GM21529 (cell line): ENCODE data around the gene ASGR1.

ENCODE experiments used
- ATAC-seq: cut with Tn5 transposase; IDR thresholded peaks from one replicate; pipeline ENCODE4 v1.9.1; 2021; ENCODE audit not compliant: unreplicated experiment

ASGR1 gene, protein sequence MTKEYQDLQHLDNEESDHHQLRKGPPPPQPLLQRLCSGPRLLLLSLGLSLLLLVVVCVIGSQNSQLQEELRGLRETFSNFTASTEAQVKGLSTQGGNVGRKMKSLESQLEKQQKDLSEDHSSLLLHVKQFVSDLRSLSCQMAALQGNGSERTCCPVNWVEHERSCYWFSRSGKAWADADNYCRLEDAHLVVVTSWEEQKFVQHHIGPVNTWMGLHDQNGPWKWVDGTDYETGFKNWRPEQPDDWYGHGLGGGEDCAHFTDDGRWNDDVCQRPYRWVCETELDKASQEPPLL

DNA sequence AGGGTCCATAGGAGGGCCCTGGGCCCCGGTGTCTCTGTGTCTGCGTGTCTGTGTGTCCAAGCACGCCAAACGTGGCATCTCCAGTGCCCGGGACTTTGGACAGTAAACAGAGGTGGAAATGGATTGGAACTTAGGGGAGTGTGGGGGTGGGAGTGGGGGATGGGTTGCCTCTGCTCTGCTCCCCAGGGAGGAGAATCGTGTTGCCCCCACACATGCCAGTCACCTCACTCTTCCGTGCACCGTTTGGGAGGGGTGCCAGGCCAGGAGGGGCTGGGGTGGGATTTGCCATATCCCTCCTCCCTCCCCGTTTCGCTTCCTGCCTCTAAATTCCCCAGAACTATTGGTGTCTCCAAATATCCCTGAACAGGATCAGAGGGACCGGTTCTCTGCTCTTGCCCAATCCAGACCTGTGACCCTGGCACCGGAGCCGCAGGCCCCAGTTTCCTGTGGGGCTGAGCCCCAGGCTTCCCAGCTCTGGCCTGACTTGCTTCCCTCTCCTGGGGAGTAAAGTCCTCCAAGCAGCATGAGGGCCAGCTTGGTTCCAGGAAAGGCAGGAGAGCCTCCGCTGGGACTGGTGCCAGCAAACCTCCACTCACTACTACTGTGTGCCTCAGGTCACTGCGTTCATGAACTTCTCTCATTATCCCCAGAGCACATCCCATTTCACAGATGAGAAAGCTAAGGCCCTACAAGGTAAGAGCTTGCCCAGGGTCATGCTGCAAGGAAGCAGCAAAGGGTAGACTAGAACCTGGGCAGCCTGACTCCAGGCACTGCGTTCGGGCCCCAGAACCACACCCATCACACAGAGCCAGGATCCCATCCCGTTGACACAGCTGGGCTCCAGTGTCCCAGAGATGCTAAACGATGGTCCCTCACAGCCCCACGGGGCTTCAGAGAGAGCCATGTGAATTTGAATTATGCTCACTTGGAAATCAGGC is at the start of gene ASGR1:
ASGR1 (minus strand) TSS at position 54 of the 938 bp plus-strand sequence. CDS start 807 bp downstream, outside the sequence.
- no peak for ATAC-seq

DNA sequence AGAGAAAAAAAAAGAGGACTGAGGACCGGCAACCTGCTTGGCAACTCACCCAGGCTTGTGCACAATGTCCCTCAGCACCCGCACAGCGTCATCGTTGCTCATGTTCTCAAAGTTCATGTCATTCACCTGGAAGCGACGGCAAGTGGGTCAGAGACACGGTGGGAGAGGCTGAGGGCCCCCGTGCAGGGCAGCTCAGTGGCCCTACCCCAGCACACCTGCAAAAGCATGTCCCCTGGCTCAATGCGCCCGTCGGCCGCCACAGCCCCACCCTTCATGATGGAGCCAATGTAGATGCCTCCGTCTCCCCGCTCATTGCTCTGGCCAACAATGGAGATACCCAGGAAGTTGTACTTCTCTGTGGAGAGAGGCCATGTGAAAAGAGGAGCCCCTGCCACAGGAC is 49.8 kb upstream of the ASGR1 start:
- ATAC-seq: no peak

GRCh38 chr17:7226721-7227710 is 47.8 kb upstream of the ASGR1 start:
- no peak for ATAC-seq

DNA sequence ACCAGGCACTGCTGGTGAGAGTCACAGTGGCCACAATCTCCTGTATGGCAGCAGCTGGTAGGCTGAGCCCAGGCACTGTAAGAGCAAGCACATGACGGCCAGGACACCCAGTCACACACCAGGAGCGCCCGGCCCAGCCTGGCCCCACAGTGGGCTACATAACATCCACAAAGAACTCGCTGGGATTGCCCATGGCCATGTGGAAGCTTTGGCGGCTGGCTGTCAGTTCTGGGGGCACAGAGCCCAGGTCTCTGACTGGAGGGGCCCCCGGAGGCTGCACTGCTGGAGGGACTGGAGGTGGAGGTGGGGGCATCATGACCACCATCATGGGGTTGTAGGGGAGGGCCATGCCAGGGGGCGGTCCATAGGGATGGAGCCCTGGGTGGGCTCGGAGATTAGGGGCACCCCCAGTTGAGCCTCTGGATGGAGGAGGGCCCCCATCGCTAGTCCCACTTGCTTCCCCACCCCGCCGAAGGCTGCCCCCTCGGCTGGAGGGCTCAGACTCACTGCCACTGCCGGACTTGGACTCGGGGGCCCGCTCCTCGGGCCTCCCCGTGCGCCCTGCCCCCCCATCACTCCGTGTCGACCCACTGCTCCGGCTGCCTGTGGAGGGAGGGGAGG is 46.7 kb upstream of the ASGR1 start:
- ATAC-seq: no peak

- ATAC-seq: no peak
Measured at GRCh38 chr17:7224661-7225111, 45.5 kb upstream of the ASGR1 start.

DNA sequence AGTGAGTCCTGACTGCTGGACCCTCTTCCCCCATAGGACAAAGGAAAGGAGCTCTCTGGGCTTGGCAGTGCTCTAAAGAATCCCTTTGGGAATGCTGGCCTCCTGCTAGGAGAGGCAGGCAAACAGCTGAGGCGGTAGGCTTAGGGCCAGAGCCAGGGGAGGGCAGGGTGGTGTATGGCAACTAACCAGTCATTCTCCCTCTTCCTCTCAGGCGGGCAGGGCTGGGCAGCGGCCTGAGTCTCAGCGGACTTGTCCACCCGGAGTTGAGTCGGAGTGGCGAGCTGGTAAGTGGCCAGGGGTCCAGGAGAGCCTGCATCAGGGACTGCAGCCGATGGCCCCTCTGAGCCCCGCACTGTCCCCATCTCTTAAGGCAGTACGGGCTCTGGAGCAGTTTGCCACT is 44.9 kb upstream of the ASGR1 start:
- ATAC-seq: no peak

- ATAC-seq: no peak
Measured at GRCh38 chr17:7223375-7223774, 44.2 kb upstream of the ASGR1 start.

DNA sequence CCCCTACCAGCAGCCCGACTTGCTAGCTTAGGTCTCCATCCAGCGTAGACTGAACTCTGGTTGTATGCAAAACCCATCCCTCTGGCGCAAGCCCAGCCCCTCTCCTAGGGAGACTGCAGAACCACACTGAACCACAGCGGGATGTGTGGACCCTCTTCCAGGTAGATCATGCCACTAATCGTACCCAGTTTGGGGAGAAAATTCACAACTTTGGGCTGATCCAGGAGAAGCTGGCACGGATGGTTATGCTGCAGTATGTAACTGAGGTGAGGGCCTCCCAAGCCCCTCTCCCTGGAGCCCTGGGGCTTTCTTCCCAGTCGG is 43.8 kb upstream of the ASGR1 start:
- ATAC-seq: no peak

DNA sequence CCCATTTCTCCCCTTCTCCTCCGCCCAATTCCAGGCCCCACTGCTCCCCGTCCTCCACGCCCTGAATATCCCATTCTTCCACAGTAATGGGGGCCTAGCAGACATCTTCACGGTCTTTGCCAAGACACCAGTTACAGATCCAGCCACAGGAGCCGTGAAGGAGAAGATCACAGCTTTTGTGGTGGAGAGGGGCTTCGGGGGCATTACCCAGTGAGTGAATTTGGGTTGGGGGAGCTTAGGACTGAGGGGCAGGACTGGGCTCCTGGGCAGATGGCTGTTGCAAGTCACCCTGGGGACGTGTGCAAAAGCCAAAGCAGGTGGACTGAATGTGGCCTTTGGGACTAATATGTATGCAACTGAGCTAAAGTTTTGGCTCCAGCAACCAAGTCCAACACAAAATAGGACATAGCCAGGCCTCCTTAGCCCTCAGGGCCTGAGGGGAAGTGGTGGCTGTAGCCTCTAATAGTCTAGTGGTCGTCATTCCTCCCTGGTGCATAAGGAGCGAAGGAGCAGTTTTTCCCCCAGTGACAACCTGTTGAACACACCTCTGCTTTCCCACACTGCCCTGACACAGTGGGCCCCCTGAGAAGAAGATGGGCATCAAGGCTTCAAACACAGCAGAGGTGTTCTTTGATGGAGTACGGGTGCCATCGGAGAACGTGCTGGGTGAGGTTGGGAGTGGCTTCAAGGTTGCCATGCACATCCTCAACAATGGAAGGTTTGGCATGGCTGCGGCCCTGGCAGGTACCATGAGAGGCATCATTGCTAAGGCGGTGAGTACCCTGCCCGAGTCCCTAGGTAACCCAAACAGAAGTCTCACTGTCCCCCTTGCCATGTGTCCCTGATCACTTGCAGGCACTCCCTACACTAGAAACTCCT is 43.2 kb upstream of the ASGR1 start:
- no peak for ATAC-seq

GRCh38 chr17:7221278-7222092 is 42.3 kb upstream of the ASGR1 start:
- no peak for ATAC-seq

DNA sequence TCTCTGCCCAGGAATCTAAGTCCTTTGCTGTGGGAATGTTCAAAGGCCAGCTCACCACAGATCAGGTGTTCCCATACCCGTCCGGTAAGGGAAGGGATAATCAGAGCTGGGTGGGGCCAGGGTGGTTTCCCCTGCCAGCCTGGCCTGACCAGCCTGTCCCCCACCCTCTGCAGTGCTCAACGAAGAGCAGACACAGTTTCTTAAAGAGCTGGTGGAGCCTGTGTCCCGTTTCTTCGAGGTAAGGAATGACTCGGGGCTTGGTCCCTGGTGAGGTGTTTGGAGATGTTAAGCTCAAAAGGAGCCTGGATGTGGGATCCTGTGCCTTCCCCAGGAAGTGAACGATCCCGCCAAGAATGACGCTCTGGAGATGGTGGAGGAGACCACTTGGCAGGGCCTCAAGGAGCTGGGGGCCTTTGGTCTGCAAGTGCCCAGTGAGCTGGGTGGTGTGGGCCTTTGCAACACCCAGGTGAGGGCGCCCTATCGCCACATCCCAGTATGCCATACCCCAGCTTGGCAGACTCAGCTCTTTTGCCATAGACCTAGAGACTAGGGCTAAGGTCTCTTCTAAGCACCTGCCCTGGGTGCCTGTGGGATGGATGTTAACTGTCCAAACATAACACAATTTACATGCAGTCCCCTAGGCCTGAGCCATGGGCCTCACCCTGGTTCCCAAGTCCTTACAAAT is 41.6 kb upstream of the ASGR1 start:
- no peak for ATAC-seq

- peak; percentile 49 for ATAC-seq
Measured at GRCh38 chr17:7219812-7220592, 40.8 kb upstream of the ASGR1 start, which contains the start of the genes ACADVL and DLG4. Gene ACADVL (plus strand): TSS chr17:7219938. CDS start chr17:7219985, 47 bp downstream. Gene DLG4 (minus strand): TSS chr17:7219836.

GRCh38 chr17:7219229-7219811 is 40.1 kb upstream of the ASGR1 start:
- ATAC-seq: no peak

GRCh38 chr17:7218758-7219157 is 39.6 kb upstream of the ASGR1 start:
- ATAC-seq: no peak

GRCh38 chr17:7218166-7218565 is 39.0 kb upstream of the ASGR1 start:
- ATAC-seq: no peak

DNA sequence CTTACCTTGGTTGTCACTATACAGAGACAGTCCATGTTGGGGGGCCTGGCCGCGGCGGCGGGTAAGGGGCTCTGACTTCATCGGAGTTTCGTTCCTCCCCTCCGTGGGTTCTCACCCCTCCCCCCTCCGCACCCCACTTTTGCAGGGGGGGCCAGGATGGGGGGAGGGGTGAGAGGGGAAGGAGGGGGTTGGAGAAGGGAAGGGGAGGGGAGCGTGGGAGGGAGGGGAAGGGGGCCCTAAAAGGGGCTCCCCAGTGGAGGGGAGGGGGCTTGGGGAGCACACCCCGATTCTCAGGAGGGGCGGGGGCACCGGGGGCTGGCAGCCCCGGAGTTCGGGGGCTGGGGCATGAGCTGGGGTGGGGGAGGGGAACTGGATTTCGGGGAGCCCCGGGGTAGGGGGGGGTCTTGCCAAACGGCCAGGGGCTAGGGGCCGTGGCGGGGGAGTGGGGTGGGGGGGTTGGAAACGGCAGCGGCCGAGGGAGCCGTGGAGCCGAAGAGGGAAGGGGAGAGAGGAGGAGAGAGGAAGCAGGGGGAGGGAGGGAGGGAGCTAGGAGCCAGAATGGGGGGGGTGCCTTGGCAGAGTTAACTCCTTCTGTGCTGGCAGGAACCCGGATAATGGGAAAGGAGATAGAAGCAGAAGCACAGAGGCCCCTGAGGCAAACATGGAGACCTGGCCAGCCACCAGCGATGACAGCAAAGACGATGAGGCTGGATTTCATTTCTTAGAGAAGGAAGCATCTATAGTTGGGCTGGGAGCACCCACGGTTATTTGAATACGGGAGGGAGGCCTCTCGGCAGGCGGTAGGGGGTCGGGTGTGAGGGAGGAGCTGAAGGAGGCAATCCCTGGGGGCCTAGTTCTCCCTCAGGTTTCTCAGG is 38.2 kb upstream of the ASGR1 start:
- ATAC-seq: no peak
